ENCODE data around the gene IL22. TPM values are rescaled to one million over a fixed set of nuclear protein-coding genes. Genes with fewer than 3 reads are reported as not detected.

Gene IL22
- total RNA-seq, 1 experiment from 2014 or later = not detected

DNA sequence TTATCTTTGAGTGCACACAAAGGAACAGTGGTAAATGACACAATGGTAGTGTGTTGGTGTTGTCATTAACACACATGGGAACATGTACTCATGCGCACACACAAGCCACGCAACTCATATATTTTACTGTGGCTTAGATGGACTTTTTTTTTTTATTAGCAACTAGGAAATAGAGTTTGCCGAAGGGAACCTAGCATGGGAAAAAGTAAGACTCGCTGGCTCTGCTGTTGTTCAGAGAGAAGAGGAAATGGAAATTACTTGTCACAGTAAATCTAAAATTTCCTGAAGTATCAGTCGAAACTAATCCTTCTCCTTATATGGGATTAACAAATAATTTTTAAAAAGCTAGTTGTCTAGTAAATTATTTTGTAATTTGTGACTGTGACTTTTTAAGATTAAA lies 33.7 kb upstream of the IL22 start:
- Histone ChIP-seq H2AK5ac (ENCODE audit: insufficient read length, low read length) (no peak overlapping the region), H3K79me2 (ENCODE audit: insufficient read depth, low read length) (no peaks in the 10 kb centered on the region), H3T11ph (ENCODE audit: low read length) (no peak overlapping the region), H3K23ac (ENCODE audit: insufficient read length, low read depth, low read length) (no peak overlapping the region), H3K14ac (ENCODE audit: insufficient read depth, low read length) (no peak overlapping the region), H4K91ac (ENCODE audit: insufficient read length, low read depth, low read length) (no peak overlapping the region), H2BK5ac (ENCODE audit: insufficient read length, low read length) (no peak overlapping the region), H2AFZ (ENCODE audit: low read length) (no peak overlapping the region), H4K20me1 (ENCODE audit: control insufficient read depth, insufficient read depth, insufficient read length) (no peaks in the 10 kb centered on the region), H3K27me3 (ENCODE audit: insufficient read depth, low read length) (no peaks in the 10 kb centered on the region), H2BK12ac (ENCODE audit: insufficient read length, low read depth, low read length) (no peak overlapping the region), H3K9ac (ENCODE audit: extremely low read depth, insufficient read length, low read length) (no peak overlapping the region), H3K18ac (ENCODE audit: insufficient read length, low read depth, low read length) (no peak overlapping the region), H2BK120ac (ENCODE audit: low read depth, low read length, poor library complexity, severe bottlenecking) (no peak overlapping the region), H2BK20ac (ENCODE audit: low read depth, low read length, poor library complexity, severe bottlenecking) (no peak overlapping the region), H3K4ac (ENCODE audit: low read depth, low read length) (no peak overlapping the region), H3K9me3 (ENCODE audit: control insufficient read depth, low read depth, low read length) (no peaks in the 10 kb centered on the region), H4K8ac (replicated peaks; ENCODE audit: insufficient read length, low read depth, low read length) (no peak overlapping the region), H3K56ac (ENCODE audit: insufficient read length, low read depth, low read length) (no peak overlapping the region), H3K4me1 (ENCODE audit: insufficient read depth, low read length) (no peaks in the 10 kb centered on the region), H3K27ac (ENCODE audit: insufficient read length, low read depth, low read length) (no peak overlapping the region), H2BK15ac (ENCODE audit: low read depth, low read length) (no peak overlapping the region), H3K79me1 (ENCODE audit: insufficient read depth, low read depth, low read length, poor library complexity, severe bottlenecking) (no peaks in the 10 kb centered on the region), H4K5ac (ENCODE audit: insufficient read length, low read depth, low read length) (no peak overlapping the region), H3K23me2 (ENCODE audit: insufficient read length, low read depth, low read length, poor library complexity, severe bottlenecking) (no peaks in the 10 kb centered on the region), H3K4me2 (ENCODE audit: insufficient read depth, insufficient read length, low read length) (no peak overlapping the region)
- Mint-ChIP-seq H3K9me3 (no peaks in the 10 kb centered on the region), H3K4me1 (no peaks in the 10 kb centered on the region), H3K27ac (no peak overlapping the region), H3K36me3 (ENCODE audit: insufficient read depth in 1 of 3, low read depth in 3 of 3) (no peaks in the 10 kb centered on the region), H3K27me3 (ENCODE audit: low read depth) (no peaks in the 10 kb centered on the region), H3K4me3 (no peak overlapping the region)
- no CpG with 5 or more reads among the region's 5 CpGs for WGBS (ENCODE audit: extremely low coverage, insufficient read length, low lambda C conversion rate)
- no peak for DNase-seq
- TF ChIP-seq, protein P1, sequence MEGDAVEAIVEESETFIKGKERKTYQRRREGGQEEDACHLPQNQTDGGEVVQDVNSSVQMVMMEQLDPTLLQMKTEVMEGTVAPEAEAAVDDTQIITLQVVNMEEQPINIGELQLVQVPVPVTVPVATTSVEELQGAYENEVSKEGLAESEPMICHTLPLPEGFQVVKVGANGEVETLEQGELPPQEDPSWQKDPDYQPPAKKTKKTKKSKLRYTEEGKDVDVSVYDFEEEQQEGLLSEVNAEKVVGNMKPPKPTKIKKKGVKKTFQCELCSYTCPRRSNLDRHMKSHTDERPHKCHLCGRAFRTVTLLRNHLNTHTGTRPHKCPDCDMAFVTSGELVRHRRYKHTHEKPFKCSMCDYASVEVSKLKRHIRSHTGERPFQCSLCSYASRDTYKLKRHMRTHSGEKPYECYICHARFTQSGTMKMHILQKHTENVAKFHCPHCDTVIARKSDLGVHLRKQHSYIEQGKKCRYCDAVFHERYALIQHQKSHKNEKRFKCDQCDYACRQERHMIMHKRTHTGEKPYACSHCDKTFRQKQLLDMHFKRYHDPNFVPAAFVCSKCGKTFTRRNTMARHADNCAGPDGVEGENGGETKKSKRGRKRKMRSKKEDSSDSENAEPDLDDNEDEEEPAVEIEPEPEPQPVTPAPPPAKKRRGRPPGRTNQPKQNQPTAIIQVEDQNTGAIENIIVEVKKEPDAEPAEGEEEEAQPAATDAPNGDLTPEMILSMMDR (conservative IDR thresholded peaks at IDR 0.05) = no peak
